Left lobe of liver (tissue), 2 donors: ENCODE results near the gene ALG1L2. TPM values are rescaled to one million over a fixed set of nuclear protein-coding genes. Genes with fewer than 3 reads are reported as not detected.
"Not testable (repeated sequence)": the region's sequence is repeated elsewhere in the genome, so short reads cannot be mapped to it uniquely, and the experiment has no call there.

ENCODE experiments used
- ATAC-seq: fragments of 200-7000 bp; cut with Tn5 transposase; one replicate; pipeline ENCODE4 v1.9.1; 2020; ENCODE audit warnings: mild to moderate bottlenecking, moderate library complexity
- DNase-seq: peaks from one replicate; pipeline ENCODE4 v3.0.0-alpha.2; 2020; ENCODE audit warnings: low spot score
- total RNA-seq: library from RNA; stranded (reverse); gene quantifications from one replicate; pipeline ENCODE4 v1.2.1, GENCODE V29; 2021
- donor health status: DM: no; HTN: no; CAD: no; lungs with moderate emphysema.
- donor health status: DM: no; HTN: yes; CAD: no.

ALG1L2 gene, protein sequence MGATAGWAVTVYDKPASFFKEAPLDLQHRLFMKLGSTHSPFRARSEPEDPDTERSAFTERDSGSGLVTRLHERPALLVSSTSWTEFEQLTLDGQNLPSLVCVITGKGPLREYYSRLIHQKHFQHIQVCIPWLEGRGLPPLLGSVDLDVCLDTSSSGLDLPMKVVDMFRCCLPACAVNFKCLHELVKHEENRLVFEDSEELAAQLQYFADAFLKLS
- 0.78 TPM for total RNA-seq

DNA sequence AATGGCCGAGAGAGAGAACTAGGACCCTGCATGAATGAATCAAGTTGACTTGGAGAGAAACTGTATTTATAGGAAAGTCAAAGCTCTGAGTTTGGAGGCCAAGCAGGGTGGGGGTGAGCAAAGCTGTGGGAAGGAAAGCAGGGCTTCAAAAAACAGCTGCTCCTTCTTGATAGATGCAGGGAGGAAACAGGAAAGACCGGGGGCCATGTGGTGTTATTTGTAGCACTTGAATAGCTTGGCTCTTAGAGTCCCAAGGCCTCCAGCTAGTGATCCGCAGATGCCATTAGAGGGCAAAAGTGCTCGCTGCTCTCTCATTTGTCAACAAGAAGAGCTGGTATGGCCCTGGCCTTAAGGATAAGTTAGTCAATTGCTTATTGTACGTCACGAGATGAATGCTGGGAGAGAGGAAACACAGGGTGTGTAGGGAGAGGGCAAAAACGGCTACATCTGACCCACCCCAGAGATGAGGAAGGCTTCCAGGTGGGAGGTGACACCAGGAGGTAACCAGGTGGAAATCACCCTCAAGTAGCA, at the start of gene ALG1L2:
TSS of gene ALG1L2 (plus strand) at position 481 of the 531 bp plus-strand sequence. CDS start 186 bp downstream, outside the sequence.
- no peak for ATAC-seq
- no peak for DNase-seq

DNA sequence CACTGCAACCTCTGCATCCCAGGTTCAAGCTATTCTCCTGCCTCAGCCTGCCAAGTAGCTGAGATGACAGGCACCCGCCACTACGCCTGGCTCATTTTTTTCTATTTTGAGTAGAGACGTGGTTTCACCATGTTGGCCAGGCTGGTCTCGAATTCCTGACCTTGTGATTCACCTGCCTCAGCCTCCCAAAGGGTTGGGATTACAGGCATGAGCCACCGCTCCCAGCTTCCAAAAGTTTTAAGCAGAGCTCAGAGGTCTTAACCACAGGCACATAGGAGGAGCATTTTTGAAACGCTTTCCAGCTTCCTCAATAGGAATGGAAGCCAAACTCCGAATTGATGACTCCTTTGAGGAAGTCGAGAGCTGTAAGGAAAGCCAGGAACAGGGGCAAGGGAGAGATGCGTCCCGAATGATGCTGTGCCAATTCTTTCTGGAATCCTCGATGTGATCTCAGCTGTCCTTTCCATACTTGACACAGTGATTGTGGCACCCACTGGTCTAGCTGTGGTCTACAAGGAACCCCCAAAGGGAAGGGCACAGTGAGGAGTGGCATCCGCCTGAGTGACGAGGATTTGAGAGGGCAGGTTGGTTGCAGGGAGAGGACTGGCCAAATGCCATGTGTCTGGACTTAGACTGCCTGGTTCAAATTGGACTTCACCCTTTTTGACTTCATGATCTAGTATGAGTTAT, 44.4 kb upstream of the ALG1L2 start:
- not testable (repeated sequence) for ATAC-seq, DNase-seq

DNA sequence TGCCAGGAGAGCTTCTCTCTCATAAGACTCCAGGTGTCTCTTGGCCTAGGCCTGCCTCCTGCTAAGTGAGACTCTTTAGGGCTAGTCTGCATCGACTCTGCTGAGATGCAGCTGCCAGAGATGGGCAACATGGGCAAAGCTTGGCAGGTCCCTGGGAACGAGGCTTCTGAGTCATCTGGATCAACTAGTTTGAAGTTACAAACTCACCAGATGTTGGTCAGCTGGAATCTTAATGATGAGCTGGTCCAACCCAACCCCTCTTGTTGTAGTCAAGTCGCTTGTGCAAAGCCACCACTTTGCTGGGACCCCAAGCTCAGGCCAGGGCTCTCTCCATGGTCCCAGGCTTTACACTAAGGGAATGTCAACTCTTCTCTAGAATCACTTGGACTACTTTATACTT, 38.9 kb upstream of the ALG1L2 start:
- ATAC-seq, DNase-seq: not testable (repeated sequence)

DNA sequence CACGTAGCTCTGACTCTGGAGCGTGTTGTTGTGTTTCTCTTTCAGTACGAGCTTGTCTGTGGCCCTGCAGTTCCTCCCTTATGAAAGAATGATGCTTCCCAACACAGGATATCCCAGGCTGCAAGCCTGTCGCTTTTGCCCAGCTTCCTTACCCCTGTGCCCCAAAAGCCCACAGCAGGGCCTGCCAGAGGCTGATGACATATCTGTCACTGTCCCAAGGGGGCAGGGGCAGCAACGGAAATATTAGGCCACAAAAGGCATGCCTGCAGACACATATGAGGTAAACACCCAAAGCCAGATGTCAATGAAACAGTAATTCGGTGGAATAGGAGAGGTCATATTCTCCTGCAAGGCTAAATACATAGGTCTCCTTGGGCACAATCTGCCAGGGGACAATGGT, 38.0 kb upstream of the ALG1L2 start:
- ATAC-seq, DNase-seq: not testable (repeated sequence)

DNA sequence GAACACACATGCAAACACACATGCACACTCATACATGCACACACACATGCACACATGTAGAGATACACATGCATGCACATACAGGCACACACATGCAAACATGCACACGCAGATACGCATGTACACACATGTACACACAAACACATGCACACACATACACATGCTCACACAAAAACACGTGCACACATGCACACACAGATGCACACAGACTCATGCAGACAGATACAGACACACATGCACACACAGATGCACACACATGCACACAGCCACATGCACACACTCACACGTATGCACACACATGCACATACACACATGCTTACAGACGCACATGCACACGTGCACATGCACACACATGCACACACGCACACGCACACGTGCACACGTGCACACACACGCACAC, 37.3 kb upstream of the ALG1L2 start:
- ATAC-seq = no peak

DNA sequence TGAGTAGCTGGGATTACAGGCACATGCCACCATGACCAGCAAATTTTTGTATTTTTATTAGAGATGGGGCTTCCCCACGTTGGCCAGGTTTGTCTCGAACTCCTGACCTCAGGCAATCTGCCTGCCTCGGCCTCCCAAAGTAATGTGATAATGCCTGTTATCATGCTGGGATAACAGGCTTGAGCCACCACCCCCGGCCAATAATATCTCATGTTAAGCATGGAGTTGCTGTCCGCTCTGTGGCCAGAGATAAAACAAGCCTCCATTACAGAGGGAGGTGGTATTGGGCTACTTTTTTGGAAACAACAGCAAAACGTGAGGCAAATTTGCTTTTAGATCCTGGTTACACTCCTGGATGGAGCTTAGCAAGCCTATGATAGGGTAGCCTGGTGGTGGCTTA, 32.9 kb upstream of the ALG1L2 start:
- DNase-seq = no peak
- ATAC-seq = no peak

More for the DNA sequence above, 37.3 kb upstream of the ALG1L2 start:
- no peak for DNase-seq

DNA sequence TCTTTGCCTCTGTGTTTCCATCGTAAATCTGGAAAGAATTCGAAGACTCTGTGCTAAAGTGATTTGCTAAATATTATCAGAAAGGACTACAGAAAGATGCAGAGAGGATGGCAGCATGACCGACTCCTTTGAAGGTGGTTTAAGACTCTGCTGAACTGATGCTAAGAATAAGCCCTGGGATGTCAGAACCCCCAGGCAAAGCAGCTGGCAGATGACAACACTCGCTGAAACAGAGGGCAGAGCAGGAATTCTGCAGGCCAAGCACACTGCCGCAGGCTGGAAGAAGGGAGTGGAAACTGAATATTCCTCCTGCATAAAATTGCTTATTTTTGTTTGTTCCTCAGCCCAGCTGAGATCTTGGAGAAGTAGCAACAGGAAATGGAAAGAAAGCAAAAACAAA, 29.3 kb upstream of the ALG1L2 start:
- not testable (repeated sequence) for ATAC-seq, DNase-seq

DNA sequence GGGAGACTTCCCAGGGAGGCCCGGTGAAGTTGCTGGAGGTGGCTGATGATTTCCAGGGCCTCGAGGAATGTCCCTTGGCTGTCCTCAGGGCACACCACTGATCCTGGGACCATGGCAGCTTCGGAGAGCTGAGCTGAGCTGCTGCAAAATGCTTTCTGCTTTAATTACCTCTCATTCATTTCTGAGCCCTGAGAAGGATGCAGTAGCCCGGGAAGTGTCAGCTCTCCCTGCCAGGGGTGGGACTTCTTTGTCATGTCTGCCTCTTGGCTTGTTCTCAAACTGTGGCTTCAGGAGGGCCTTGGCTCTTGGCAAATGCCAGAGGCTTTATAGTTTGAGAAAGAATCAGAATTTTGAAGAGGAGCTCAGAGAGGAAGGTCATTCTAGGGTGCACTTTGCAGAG, 28.7 kb upstream of the ALG1L2 start:
- not testable (repeated sequence) for ATAC-seq, DNase-seq

DNA sequence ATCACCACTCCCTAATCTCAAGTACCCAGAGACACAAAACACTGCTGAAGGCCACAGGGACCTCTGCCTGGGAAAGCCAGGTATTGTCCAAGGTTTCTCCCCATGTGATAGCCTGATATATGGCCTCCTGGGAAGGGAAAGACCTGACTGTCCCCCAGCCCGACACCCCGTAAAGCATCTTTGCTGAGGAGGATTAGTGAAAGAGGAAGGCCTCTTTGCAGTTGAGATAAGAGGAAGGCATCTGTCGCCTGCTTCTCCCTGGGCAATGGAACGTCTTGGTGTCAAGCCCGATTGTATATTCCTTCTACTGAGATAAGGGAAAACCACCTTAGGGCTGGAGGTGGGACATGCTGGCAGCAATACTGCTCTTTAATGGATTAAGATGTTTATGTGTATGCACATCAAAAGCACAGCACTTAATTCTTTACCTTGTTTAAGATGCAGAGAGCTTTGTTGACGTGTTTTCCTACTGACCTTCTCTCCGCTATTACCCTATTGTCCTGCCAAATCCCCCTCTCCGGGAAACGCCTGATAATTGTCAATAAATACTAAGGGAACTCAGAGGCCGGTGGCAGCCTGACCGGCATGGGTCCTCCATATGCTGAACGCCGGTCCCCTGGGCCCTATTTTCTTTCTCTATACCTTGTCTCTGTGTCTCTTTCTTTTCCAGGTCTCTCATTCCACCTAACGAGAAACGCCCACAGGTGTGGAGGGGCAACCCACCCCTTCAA, 23.9 kb upstream of the ALG1L2 start:
- not testable (repeated sequence) for DNase-seq, ATAC-seq

DNA sequence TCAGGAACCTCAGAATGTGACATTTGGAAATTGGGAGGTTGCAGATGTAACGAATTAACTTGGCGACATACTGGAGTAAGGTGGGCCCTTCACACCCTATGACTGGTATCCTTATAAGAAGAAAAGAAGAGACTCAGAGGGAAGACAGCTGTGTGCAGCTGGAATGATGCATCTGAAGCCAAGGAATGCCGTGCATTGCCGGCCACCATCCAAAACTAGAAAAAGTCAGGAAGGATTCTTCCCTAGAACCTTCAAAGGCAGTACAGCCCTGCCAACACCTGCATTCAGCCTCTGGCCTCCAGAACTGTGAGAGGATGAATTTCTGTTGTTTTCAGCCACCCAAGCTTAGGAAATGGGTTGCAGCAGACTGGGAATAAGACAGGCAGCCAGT, 23.4 kb upstream of the ALG1L2 start:
- ATAC-seq, DNase-seq: not testable (repeated sequence)

DNA sequence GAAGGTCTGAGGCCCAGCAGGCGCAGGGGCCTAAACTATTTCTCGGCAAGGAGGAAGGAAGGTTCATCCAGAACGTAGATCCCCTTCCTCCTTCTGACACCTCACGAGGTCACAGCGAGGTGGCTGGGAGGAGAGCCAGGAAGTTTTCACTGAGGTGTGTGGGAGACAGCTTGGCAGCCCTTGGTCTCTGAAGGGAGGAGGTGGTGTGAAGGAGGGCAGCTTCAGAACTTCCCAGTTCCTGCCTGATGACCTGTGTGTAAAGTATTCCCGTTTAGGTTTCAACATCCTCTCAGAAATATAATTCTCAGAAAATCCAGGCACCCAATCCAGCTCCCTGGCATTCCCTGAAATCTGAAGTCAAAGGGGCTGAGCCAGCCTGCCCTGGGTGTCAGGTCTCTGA, 22.9 kb upstream of the ALG1L2 start:
- not testable (repeated sequence) for ATAC-seq, DNase-seq

DNA sequence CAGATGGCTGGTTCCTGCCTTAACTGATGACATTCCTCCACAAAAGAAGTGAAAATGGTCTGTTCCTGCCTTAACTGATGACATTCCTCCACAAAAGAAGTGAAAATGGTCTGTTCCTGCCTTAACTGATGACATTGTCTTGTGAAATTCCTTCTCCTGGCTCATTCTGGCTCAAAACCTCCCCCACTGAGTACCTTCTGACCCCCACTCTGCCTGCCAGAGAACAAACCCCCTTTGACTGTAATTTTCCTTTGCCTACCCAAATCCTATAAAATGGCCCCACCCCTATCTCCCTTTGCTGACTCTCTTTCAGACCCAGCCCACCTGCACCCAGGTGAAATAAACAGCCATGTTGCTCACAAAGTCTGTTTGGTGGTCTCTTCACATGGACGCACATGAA, 22.5 kb upstream of the ALG1L2 start:
- DNase-seq, ATAC-seq: not testable (repeated sequence)

DNA sequence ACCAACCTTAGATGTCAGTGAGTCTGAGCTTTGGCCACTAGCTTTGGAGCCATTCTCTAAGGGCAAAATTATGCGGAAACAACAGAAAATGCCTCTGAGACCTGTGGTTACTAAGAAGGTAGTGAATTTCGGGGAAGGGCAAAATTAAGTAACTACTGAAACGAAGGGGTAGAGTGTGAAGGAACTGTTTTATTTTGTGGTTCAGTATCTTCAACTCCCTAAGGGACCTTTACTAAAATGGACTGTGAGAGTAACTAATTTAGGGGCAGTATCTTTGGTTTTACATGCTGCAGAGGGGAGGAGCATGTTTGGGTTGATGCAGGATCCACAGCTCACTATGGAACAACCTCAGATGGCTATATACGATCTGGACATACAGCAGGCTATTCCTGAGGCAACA, 8.0 kb upstream of the ALG1L2 start:
- ATAC-seq (no peak), DNase-seq (no peak)

DNA sequence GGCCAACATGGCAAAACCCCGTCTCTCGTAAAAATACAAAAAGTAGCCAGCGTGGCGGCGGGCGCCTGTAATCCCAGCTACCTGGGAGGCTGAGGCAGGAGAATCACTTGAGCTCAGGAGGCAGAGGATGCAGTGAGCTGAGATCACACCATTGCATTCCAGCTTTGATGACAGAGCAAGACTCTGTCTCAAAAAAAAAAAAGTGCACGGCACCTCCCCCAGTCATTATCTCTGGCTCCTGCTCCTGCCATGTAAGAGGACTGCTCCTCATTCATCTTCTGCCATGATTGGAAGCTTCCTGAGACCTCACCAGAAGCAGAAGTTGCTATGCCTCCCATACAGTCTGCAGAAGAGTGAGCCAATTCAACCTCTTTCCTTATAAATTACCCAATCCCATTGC, 4.0 kb upstream of the ALG1L2 start:
- DNase-seq (no peak), ATAC-seq (no peak)

DNA sequence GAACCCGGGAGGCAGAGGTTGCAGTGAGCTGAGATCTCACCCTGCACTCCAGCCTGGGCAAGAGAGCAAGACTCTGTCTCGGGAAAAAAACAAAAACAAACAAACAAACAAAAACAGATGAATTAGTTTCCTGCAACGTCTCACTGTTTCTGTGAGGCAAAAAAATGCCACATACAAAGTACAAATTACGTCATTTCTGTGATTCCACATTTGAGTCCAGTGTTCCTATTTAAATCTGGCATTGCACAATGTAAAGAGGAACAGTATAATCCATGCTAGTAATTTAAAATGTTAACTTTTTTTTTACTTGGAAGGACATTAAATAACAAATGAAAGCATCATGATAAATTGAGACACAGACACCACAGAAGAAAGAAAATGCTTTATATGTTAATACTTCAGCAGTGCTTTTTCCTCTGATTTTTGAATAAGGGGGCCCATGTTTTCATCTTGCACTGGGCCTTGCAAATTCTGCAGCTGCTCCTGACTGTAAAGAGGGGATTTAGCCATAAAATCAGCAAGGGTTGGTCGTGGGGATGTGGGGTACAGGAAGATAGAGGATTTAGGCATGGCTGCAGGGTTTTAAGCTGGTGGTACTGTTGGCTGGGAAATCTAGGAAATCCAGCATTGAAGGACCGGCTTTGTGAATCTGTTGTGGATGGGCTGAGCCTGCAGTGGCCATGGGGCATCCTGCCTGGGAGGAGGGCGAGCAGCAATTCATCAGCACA, 1.9 kb downstream of the ALG1L2 start:
- not testable (repeated sequence) for ATAC-seq, DNase-seq

DNA sequence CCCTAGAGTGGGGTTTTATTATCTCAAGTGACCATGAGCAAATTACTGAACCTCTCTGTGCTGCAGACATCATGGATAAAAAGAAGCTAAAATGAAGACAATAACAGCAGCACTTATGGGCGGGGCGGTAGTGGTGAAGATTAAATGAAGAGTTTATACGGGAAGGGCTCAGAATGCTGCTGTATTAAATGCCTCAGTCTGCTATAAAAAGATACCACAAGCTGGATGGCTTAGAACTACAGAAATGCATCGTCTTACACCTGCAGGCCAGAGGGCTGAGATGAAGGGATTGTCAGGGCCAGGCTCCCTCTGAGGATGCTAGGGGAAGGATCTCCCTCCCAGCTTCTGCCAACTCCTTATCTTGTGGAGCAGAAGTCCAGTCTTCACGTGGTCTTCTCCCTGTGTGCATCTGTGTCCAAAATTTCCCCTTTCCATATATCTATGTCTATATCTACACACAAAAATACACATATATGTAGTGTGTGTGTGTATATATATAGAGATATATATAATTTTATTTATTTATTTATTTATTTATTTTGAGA, 2.9 kb downstream of the ALG1L2 start:
- no peak for DNase-seq
- no peak for ATAC-seq

DNA sequence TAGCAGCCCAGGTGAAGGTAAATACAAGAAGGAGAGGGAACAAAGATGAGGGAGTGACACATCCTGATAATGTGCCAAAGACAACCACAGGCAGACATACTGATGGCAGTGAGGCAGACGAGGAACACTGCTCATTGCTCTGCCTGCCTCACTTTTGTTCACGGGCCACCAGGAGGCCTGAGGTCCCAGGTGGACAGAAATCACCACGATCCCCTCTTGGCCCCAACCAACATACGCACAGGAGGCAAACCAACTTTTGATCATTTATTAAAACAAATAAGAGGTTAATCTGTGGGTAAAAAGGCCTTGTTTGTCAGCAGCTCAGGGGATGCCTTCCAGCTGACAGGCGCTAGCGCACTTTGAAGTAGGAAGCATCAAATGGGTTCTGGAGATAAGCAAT, 4.2 kb downstream of the ALG1L2 start:
- no peak for ATAC-seq
- no peak for DNase-seq

DNA sequence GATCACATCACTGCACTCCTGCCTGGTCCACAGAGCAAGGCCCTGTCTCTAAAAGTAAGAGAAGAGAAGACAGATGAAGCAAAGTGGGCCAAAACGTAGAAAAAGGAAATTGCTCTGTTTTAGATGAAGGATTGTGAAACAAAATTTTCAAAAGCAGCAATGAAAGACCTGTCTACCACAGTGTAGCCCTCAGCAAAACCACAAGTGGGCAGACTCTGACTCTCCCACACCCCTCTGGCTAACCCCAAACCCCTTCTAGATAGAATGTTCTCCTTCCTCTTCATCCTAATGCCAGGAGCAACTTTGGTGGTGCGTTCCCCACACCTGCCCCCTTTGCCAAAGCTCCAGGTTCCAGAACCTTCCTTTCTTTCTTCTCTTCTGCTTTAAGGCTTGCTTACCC, 5.0 kb downstream of the ALG1L2 start:
- not testable (repeated sequence) for DNase-seq, ATAC-seq

DNA sequence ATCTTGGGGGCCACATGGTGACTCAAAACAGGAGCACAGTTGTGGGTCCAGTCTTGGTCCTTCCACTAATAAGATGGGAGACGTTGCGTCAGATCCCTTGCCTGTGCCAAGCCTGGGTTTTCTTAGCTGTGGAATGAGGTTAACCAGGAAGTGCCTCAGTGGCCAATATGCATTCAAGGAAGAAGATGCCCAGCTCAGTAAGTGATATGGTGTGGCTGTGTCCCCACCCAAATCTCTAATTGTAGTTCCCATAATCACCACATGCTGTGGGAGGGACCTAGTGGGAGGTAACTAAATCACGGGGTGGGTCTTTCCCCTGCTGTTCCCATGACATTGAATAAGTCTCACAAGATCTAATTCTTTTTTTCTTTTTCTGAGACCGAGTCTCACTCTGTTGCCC, 6.4 kb downstream of the ALG1L2 start:
- no peak for DNase-seq
- no peak for ATAC-seq

DNA sequence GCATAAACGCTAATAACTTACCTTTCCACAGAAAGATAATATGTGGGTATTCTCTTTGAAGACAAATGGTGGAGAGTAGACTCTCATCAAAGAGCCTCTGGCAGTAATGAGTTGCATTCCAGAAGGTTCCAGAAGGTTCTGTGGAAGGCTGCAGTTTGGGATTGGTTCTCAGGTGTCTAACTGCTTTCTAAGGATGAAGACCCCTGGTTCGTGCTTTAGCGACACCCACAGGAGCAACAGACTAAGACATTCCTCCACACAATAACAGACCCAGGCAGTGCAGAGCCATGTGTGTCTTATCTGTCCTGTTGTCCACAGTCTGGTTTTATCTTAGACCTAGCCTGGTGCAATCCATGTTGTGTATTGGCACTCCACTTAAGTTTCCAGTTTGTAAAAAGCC, 9.1 kb downstream of the ALG1L2 start:
- ATAC-seq, DNase-seq: not testable (repeated sequence)
